Pancreas (tissue), 10 donors: ENCODE data around the gene GMDS. TPM values are rescaled to one million over a fixed set of nuclear protein-coding genes. Genes with fewer than 3 reads are reported as not detected.

ENCODE experiments used
- ATAC-seq, 4 donors: fragments of 200-7000 bp; cut with Tn5 transposase; one replicate each; pipeline versions ENCODE4 v1.8.0 to v1.9.1; 2020; ENCODE audit warnings: mild to moderate bottlenecking in 4 of 4, moderate library complexity in 4 of 4
- DNase-seq, 6 donors: peaks; one replicate each; pipeline ENCODE4 v3.0.0-alpha.2; 2020
- FAIRE-seq: peaks from 2 replicates; lab custom pipeline; 2012; peaks lifted over from hg19 to GRCh38; lab: Jason Lieb, UNC
- H3K27ac ChIP-seq, 4 donors: fragments of 200-600 bp; sonication (generic); 1 replicate in 3 of 4; 2 replicates in 1 of 4; pipeline versions ENCODE4 v1.5.0 to v1.8.0; 2020
- H3K27me3 ChIP-seq, 4 donors: fragments of 200-600 bp; one replicate each; pipeline ENCODE4 v1.8.0; 2021
- H3K36me3 ChIP-seq, 3 donors: fragments of 200-600 bp; sonication (generic) in 1 of 3; one replicate each; pipeline versions ENCODE4 v1.5.0 to v1.8.0; 2020 to 2021
- H3K4me1 ChIP-seq, 3 donors: fragments of 200-600 bp; one replicate each; pipeline ENCODE4 v1.8.0; 2021
- H3K4me3 ChIP-seq, 4 donors: fragments of 200-600 bp; sonication (generic) in 2 of 4; one replicate each; pipeline versions ENCODE4 v1.5.0 to v1.8.0; 2020 to 2021
- H3K9me3 ChIP-seq, 4 donors: fragments of 200-600 bp; one replicate each; pipeline ENCODE4 v1.8.0; 2021
- CTCF ChIP-seq, 4 donors: fragments of 200-600 bp; sonication (generic) in 3 of 4; IDR thresholded peaks; one replicate each; pipeline versions ENCODE4 v1.5.0 to v1.8.0; 2021; ENCODE audit warnings: antibody characterized with exemption in 4 of 4
- WGBS, 2 donors: extraction: QIAGEN DNeasy Blood & Tissue Kit; methylation state at CpG; one replicate each; pipeline ENCODE4 v1.1.7; 2013; 5-methylcytosine and 5-hydroxymethylcytosine counted together
- intact Hi-C, 3 donors: fragments of 100-400 bp; cut with DNase I; formaldehyde crosslinking; loops; one replicate each; pipeline versions ENCODE4 v1.11.1 to v1.14.2; 2022
- polyA plus RNA-seq, 2 donors: library from polyadenylated mRNA; stranded (reverse); fragments of 200-250 nt; gene quantifications; one replicate each; pipeline ENCODE4 v1.2.3, GENCODE V29; 2013
- total RNA-seq, 6 donors: library from RNA; stranded (reverse); fragmentation: NEBNext Ultra II Directional in 4 of 6; extraction: Animal tissue kit (Norgen Biotek cat#: 25700) in 4 of 6; gene quantifications; one replicate each; pipeline versions ENCODE4 v1.2.1 to v1.2.4, GENCODE V29; 2021 to 2023
- donor health status: healthy with polysubstance abuse.
- donor health status: DM: no; HTN: no; CAD: no; lungs with moderate emphysema.
- donor health status: DM: no; HTN: no; CAD: no.
- donor health status: control.
- donor health status: control.
- donor health status: Bipolar disorder and iron deficiency.
- donor health status: DM: yes; HTN: yes; CAD: no.
- donor health status: DM: no; HTN: no; CAD: no.
- donor health status: DM: no; HTN: no; CAD: no.
- donor health status: DM: yes; HTN: yes; CAD: no.

GMDS gene
- total and polyA plus RNA-seq, 8 donors: 7.6 to 40.8 (median 26.5) TPM

GRCh38 chr6:1627827-1628560, 617.4 kb downstream of the GMDS start:
- H3K4me3 ChIP-seq: no peak overlapping the region
- ATAC-seq (no peak), DNase-seq (no peak), FAIRE-seq (no peak)
- TF ChIP-seq CTCF (IDR thresholded peaks at IDR 0.05): no peak
- no peaks in the 10 kb centered on the region for H3K9me3 ChIP-seq
- H3K36me3 ChIP-seq: no peaks in the 10 kb centered on the region
- H3K4me1 ChIP-seq: no peaks in the 10 kb centered on the region
- H3K27ac ChIP-seq: no peak overlapping the region
- WGBS, 2 donors: 84 to 91% methylated on average over 10 of the region's 10 CpGs
- intact Hi-C loops: no loop called here
- H3K27me3 ChIP-seq: no peaks in the 10 kb centered on the region

- Histone ChIP-seq H3K27me3 (no peaks in the 10 kb centered on the region), H3K36me3 (no peaks in the 10 kb centered on the region), H3K27ac (no peak overlapping the region), H3K4me1 (no peaks in the 10 kb centered on the region), H3K9me3 (no peaks in the 10 kb centered on the region), H3K4me3 (no peak overlapping the region)
- WGBS, 2 donors: 85 to 88% methylated on average over 4 of the region's 4 CpGs
- TF ChIP-seq CTCF (IDR thresholded peaks at IDR 0.05): no peak
- intact Hi-C loops: no loop called here
- DNase-seq (no peak), ATAC-seq (no peak), FAIRE-seq (no peak)
Measured at GRCh38 chr6:1626481-1626880, 618.9 kb downstream of the GMDS start.

- Histone ChIP-seq H3K36me3 (no peaks in the 10 kb centered on the region), H3K27me3 (no peaks in the 10 kb centered on the region), H3K27ac (no peak overlapping the region), H3K9me3 (no peaks in the 10 kb centered on the region), H3K4me3 (no peak overlapping the region), H3K4me1 (no peaks in the 10 kb centered on the region)
- no peak for FAIRE-seq
- peak in 1 of 6 donors; percentile 24 for DNase-seq
- TF ChIP-seq CTCF (IDR thresholded peaks at IDR 0.05): no peak
- intact Hi-C loops: no loop called here
- WGBS, 2 donors: 88 to 90% methylated on average over 18 of the region's 18 CpGs
- no peak for ATAC-seq
Measured at GRCh38 chr6:1625794-1626435, 619.5 kb downstream of the GMDS start.

GRCh38 chr6:1624851-1625781, 620.3 kb downstream of the GMDS start:
- H3K4me1 ChIP-seq: no peaks in the 10 kb centered on the region
- peak overlapping the region; percentile 5 to 38 (median 20) for H3K4me3 ChIP-seq
- DNase-seq (peak in 1 of 6 donors; percentile 54), ATAC-seq (peak; percentile 40 to 65 (median 62)), FAIRE-seq (no peak)
- no peaks in the 10 kb centered on the region for H3K36me3 ChIP-seq
- no peak overlapping the region for H3K27ac ChIP-seq
- no peak for TF ChIP-seq CTCF (IDR thresholded peaks at IDR 0.05)
- intact Hi-C loops: no loop called here
- 50 to 61% methylated on average over 53 of the region's 53 CpGs for WGBS, 2 donors
- H3K27me3 ChIP-seq: no peaks in the 10 kb centered on the region
- H3K9me3 ChIP-seq: no peaks in the 10 kb centered on the region
